GM19324 (cell line): ENCODE results near the gene PIK3R4.

Experiments
- ATAC-seq: cut with Tn5 transposase; IDR thresholded peaks from one replicate; pipeline ENCODE4 v1.9.1; 2021; ENCODE audit warnings: mild to moderate bottlenecking, moderate library complexity; ENCODE audit not compliant: unreplicated experiment, low FRiP score

PIK3R4 gene

GRCh38 chr3:130692455-130692854 lies 54.2 kb downstream of the PIK3R4 start:
- ATAC-seq = no peak

DNA sequence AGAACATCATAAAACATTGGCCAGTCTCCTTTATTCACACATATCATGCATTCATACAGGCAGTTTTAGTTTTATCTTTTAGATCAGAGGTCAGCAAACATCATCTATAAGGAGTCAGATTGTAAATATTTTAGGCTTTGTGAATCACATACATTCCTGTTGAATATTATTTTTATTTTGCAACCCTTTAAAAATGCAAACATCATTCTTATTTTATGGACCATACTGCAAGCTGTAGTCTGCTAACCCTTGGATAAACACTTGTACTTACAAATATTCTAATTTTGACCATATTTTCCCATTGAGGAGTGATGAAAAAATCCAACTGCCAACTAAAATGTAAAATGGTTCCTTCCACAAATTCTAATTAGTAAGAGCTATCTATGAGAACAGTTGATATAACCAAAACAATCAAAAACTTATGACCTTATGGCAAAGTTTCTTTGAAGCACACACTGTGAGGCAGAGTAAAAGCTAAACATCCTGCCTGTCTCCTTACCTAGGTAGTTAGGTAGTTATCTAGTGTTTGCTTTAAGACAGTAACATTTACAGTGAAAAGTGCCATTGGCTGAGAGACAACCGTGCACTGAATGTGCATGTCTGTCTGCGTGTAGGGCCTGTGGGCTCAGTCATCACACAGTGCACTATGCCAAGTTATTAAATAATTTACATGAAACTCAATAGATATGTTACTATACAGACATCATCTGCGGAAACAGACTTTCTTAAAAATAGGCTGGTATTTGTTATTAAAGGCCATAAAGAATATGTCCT lies 57.7 kb downstream of the PIK3R4 start:
- ATAC-seq = no peak

DNA sequence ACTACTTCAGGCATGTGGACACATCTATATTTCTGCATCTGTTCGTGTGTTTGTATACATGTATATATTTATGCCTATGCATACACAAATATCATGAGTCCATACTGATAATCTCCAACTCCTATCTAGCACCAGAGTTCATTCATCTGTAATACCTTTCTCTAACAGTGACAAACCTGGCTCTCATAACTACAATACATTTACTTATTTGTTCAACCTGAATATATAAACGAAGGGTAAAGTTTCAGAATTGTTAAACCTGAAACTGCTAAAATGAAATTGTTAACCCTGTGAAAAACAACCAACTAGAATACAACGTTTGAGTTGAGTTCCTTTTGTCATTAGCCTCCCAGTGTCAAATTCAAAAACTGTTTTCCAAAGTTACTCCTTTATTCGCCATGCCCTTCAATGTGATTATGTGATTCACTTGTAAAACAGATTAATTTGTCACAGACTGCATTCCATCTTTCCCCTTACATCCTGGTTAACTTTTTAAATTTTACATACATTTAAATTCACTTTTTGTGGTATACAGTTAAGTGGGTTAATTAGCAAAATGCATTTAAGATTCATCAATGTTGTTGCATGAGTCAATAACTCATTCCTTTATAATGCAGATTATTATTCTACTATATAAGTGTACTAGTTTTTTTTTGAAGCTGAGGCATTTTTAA lies 58.5 kb downstream of the PIK3R4 start:
- no peak for ATAC-seq

GRCh38 chr3:130687327-130687726 lies 59.3 kb downstream of the PIK3R4 start:
- no peak for ATAC-seq

GRCh38 chr3:130686833-130687232 lies 59.8 kb downstream of the PIK3R4 start:
- no peak for ATAC-seq

DNA sequence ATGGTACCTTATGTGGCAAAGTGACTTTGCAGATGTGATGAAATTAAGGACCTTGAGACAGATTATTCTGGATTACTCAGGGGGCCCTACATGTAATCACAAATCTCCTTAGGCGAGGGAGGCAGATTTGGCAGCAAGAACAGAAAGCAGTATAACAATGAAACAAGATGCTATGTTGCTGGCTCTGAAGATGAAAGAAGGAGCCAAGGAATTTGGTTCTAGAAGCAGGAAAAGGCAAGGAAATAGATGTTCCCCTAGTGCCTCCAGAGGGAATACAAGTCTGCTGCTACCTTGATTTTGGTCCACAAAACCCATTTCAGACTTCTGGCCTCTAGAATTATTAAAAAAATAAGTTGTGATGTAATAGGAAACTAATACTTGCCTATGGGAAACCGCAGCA lies 64.5 kb downstream of the PIK3R4 start:
- ATAC-seq = no peak

DNA sequence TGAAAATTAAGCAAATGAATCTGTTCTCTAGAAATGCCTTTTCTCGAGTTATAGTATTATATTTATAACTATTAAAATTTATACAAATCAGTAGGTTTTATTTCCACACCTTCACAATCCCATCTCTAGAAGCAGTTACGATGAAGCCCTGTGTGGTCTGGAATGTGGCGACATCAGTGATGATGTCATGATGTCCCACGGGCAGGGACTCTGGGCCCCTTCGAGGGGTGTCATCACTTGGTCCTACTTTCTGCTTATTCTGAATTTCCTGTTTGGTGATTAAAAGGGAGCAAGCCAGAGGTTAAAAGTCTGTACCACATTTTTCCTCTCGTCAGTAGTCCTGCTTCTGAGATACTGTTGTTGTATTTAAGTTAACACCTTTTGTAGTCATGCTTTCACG lies 67.4 kb downstream of the PIK3R4 start:
- ATAC-seq = no peak

DNA sequence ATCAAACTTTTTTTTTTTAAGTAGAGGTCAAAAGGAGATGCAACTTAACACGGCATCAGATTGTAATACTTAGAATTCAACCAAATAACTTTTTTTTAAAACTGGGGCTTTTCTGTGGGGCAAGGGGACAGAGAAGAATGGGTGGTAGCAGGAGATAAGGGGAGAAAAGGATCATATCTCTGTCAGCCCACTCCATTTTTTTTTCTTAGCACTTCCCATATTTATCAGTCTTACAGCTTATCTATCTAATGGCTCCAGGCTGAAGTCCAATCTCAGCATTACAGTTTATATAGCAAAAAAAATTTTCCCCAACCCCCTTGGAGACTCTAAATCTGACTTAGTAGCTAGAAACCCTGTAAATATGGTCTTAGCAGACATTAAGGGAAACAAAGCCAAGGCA lies 69.3 kb downstream of the PIK3R4 start:
- ATAC-seq = no peak

DNA sequence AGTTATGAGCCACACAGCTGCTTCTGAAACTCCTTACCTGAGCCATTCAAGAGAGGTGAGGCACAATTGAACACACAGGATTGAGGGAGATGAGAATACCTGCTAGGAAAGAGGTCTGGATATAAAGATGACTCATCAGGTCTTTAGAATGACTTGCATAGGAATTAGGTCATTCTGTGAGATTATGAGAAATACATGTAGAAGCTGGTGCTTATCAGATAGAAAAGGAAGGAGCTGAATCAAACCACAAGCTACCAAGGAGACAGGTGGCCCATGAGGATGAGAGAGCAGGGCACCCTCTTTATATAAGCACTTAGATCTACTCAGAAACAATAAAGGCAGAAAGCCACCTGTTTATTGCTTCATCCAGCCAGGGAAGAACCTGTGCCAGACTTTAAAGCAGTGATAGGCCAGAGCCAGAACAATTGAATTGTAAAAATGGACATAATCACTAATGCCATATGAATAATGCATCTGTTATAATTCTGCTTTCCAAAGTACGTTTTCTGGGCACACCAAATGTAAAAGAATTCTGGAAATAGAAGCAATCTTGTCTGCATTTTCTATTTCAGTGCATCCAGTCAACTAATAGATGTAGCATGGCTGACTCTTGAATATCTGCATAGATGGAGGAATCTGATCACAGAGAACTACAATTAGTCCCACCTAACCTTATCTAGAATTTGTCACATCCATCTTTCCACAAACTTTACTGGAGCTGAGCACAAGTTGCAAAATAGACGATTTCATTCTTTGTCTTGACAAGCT lies 74.9 kb downstream of the PIK3R4 start:
- ATAC-seq = no peak

DNA sequence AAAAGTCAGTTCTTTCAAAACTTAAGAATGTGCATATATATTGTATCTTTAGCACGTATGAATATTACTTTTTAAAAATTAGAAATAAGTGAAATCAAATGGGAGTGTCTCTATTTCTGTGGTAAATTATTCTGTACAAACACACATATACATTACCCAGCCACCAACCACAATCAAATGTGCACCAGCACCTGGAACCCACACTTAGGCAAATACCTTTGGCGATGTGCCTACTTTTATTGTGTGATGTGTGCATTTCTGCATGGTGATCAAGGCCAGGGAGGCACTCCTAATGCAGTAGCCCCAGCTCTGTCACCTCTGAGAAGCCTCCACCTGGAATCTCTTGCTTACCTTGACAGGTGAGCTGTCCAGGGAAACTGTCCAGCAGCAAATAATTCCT lies 76.9 kb downstream of the PIK3R4 start:
- no peak for ATAC-seq

DNA sequence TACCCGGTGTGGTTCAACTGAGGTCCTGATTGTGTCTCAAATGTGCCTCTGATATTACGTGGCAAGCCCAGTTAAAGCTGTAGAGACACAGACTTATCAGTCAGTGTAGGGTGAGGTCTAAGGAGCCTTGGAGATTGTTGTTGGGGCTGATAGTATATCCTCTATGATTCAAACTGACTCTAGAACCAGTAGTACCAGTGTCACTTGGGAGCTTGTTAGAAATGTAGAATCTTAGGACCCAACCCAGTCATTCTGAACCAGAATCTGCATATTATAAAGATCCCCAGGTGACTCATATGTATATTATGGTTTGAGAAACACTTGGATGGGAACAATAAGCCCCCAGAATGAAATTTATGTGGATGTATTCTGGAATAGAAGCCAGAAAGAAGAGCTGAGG lies 83.5 kb downstream of the PIK3R4 start:
- ATAC-seq = no peak

GRCh38 chr3:130662501-130662996 lies 84.1 kb downstream of the PIK3R4 start:
- ATAC-seq = no peak

GRCh38 chr3:130661140-130661891 lies 85.3 kb downstream of the PIK3R4 start:
- ATAC-seq = no peak

DNA sequence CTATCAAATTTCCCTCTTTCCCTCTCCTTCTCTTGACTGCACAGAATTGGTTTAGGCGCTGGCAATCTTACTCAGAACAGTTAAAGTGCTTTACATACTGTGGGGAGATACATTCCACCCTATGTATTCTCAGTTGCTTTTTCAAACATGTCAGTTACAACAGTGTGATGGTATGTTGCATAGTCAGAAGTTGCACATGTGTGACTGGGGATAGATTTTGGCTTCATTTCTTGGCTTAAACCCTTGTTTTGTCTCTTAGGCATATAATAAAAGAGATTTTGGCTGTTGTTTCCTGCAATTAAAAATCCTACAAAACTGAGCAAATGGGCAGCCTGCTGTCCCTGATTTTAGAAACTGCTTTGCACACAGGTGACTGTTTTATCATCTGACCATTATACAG lies 86.7 kb downstream of the PIK3R4 start:
- ATAC-seq = no peak

DNA sequence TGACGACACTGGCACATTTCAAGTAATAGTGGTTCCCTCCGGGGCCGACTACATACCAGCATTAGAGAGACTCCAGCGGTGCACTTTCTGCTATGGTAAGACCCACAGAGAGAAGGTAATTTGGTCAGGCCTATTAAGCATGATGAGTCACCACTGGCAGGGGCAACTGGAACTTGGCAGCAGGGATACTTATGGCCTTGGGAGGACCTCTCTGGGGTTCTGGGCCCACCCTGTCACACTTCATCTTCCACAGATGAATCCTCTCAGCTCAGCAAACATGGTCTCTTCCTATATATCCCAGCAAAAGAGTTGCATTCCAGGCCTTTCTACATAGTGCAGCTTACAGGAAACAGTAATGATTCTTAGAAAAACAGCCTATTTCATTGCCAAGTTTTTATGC lies 88.0 kb downstream of the PIK3R4 start:
- no peak for ATAC-seq

DNA sequence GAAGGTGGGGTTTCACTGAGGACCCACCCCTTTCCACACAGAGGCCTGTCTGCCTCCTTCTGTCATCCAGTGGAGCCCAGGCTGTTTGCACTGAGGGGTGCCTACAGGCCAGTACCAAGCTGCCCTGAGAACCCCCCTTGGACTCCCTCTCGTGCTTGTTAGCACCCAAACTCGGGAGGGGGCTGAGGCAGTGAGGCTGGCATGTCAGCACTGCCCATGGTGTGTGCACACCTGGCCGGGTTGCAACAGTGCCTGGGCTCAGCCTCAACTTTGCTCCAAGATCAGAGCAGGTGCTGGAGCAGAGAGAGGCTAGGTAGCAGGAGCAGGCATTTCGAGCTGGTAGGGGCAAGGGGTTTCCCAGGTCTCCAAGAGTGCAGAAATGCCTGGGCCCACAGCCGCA lies 90.0 kb downstream of the PIK3R4 start:
- no peak for ATAC-seq

DNA sequence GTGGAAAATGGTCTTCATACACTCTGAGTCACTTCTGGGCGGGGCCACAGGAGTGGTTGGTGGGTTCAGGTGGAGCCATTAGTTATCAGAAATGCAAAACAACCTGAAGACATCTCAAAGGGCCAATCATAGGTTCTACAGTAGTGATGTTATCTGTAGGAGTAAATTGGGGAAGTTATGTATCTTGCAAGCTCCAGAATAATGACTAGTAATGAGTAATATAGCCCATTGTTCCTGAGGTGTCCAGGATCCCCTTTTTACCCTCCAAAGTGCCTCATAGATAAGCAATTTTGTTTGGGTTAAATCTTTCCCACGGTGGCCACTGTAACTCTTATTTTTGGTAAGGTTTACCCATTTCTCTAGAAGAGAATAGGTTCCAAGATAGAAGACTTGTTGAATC lies 91.7 kb downstream of the PIK3R4 start:
- ATAC-seq = no peak

DNA sequence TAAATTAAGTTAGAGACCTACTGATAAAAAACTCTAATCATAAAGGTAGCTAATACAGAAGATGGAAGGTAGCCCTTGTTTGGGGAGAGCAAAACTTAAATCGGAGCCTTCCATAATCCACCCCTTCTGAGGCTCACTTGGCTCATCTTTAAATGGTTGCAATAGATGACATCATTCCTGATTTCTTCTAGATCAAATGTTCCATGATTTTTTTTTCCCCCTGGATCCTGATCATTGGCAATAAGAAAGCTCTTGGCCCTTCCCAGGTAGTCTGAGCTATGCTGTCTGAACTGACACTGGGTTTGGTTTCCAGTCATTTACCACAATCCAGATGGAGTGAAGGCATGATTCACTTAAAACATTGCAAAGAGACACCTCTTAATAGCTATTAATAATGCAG lies 92.5 kb downstream of the PIK3R4 start:
- ATAC-seq = no peak

- no peak for ATAC-seq
Measured at GRCh38 chr3:130649061-130649654, 97.5 kb downstream of the PIK3R4 start.

DNA sequence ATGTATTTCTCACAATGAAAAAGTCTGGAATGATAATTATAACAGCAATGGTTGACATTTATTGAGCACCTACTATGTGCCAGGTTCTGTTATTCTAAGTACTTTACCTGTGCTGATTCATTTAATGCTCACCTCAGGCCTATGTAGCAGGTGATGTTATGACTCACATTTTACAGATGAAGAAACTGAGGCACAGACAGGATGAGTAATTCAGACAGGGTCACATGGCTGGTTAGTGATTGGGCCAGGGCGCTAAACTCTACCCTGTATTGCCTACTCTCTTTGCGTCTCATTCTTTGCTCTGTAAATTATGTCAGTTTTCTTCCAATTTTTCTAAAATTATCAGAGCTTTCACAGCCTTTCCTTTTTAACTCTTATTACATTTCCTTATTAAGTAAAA lies 98.3 kb downstream of the PIK3R4 start:
- no peak for ATAC-seq
